D341Med (cell line): ENCODE data around the gene EXO5.
"Not testable (repeated sequence)": the region's sequence is repeated elsewhere in the genome, so short reads cannot be mapped to it uniquely, and the experiment has no call there.

Source experiments
- DNase-seq: peaks from one replicate; pipeline ENCODE4 v3.0.0; 2012; ENCODE audit warnings: low spot score

The EXO5 gene

GRCh38 chr1:40508375-40509341 lies at the start of gene EXO5:
EXO5 (plus strand) TSS chr1:40508767; CDS start chr1:40514545, 5,778 bp downstream.
- DNase-seq: peak; percentile 89

GRCh38 chr1:40462956-40463590 lies 45.5 kb upstream of the EXO5 start:
- no peak for DNase-seq

- DNase-seq: no peak
Measured at GRCh38 chr1:40469327-40469726, 39.2 kb upstream of the EXO5 start.

GRCh38 chr1:40475268-40475667 lies 33.3 kb upstream of the EXO5 start:
- no peak for DNase-seq

GRCh38 chr1:40476924-40477677 lies 31.5 kb upstream of the EXO5 start, which contains the start of gene ZFP69:
ZFP69 (plus strand) TSS chr1:40477290; CDS start chr1:40479362, 2,072 bp downstream.
- peak; percentile 96 for DNase-seq

- peak; percentile 42 for DNase-seq
Measured at GRCh38 chr1:40477678-40478053, 30.9 kb upstream of the EXO5 start.

GRCh38 chr1:40478276-40478675 lies 30.3 kb upstream of the EXO5 start:
- no peak for DNase-seq

- no peak for DNase-seq
Measured at GRCh38 chr1:40479156-40479555, 29.4 kb upstream of the EXO5 start.

- DNase-seq: no peak
Measured at GRCh38 chr1:40495315-40495903, 13.2 kb upstream of the EXO5 start.

- not testable (repeated sequence) for DNase-seq
Measured at GRCh38 chr1:40502651-40503050, 5.9 kb upstream of the EXO5 start.

GRCh38 chr1:40507973-40508372 lies 594 bp upstream of the EXO5 start:
- DNase-seq: no peak

- no peak for DNase-seq
Measured at GRCh38 chr1:40519517-40519916, 10.9 kb downstream of the EXO5 start.

- DNase-seq: peak; percentile 21
Measured at GRCh38 chr1:40530735-40531380, 22.3 kb downstream of the EXO5 start.

GRCh38 chr1:40531381-40532061 lies 23.0 kb downstream of the EXO5 start, which contains the start of gene ZNF684:
ZNF684 (plus strand) TSS chr1:40531637; CDS start chr1:40533167, 1,530 bp downstream.
- DNase-seq: peak; percentile 89

- no peak for DNase-seq
Measured at GRCh38 chr1:40532062-40532389, 23.5 kb downstream of the EXO5 start.

GRCh38 chr1:40532844-40533424 lies 24.4 kb downstream of the EXO5 start:
- peak; percentile 58 for DNase-seq

GRCh38 chr1:40534589-40534988 lies 26.0 kb downstream of the EXO5 start:
- no peak for DNase-seq

- DNase-seq: no peak
Measured at GRCh38 chr1:40535732-40536131, 27.2 kb downstream of the EXO5 start.

GRCh38 chr1:40539338-40539737 lies 30.8 kb downstream of the EXO5 start:
- no peak for DNase-seq

- no peak for DNase-seq
Measured at GRCh38 chr1:40546957-40547356, 38.4 kb downstream of the EXO5 start.

- DNase-seq: no peak
Measured at GRCh38 chr1:40553017-40553416, 44.5 kb downstream of the EXO5 start.
